Cardiac muscle cell (in vitro differentiated cells and primary cell): ENCODE data around the gene PARP6. TPM values are rescaled to one million over a fixed set of nuclear protein-coding genes. Genes with fewer than 3 reads are reported as not detected.
A peak's percentile ranks its signal among the peaks of the same experiment; 100 is the strongest.

Source experiments
- DNase-seq, 2 donors: peaks; one replicate each; pipeline versions ENCODE4 v3.0.0 to v3.0.0-alpha.2; 2010 to 2017; ENCODE audit warnings: low read depth in 1 of 2, low spot score in 1 of 2
- H3K27ac ChIP-seq: fragments of 200-600 bp; sonication (generic); 2 replicates; pipeline ENCODE4 v1.5.1; 2016
- H3K27me3 ChIP-seq: fragments of 200-600 bp; sonication (generic); 2 replicates; pipeline ENCODE4 v1.6.0; 2016; ENCODE audit warnings: control low read depth
- H3K36me3 ChIP-seq: fragments of 200-600 bp; sonication (generic); 2 replicates; pipeline ENCODE4 v1.5.1; 2016; ENCODE audit warnings: control low read depth
- H3K4me1 ChIP-seq: fragments of 200-600 bp; sonication (generic); 2 replicates; pipeline ENCODE4 v1.8.1; 2017; ENCODE audit warnings: low read depth, mild to moderate bottlenecking, mixed run types
- H3K4me3 ChIP-seq: fragments of 200-600 bp; sonication (generic); 2 replicates; pipeline ENCODE4 v1.5.1; 2016; ENCODE audit warnings: mild to moderate bottlenecking
- H3K9me3 ChIP-seq: fragments of 200-600 bp; sonication (generic); 2 replicates; pipeline ENCODE4 v1.5.1; 2017; ENCODE audit warnings: low read depth, mild to moderate bottlenecking, control low read depth
- polyA plus RNA-seq: library from polyadenylated mRNA; unstranded; fragments of >200 nt; fragmentation: Nextera tagmentation; extraction: Ambion mirVana; gene quantifications from 2 replicates; pipeline ENCODE4 v1.2.1, GENCODE V29; 2016
- total RNA-seq: library from RNA; depleted of rRNA; stranded (reverse); fragments of >200 nt; gene quantifications from 2 replicates; pipeline ENCODE4 v1.2.3, GENCODE V29; 2016
- TF ChIP-seq, protein P1 (sequence below): IDR thresholded peaks from 2 replicates; pipeline ENCODE4 v1.5.1; 2012; ENCODE audit warnings: low read depth, mild to moderate bottlenecking, low read length

PARP6 gene
- total and polyA plus RNA-seq, 2 experiments from 2014 or later = 41.9 to 72.8 TPM

DNA sequence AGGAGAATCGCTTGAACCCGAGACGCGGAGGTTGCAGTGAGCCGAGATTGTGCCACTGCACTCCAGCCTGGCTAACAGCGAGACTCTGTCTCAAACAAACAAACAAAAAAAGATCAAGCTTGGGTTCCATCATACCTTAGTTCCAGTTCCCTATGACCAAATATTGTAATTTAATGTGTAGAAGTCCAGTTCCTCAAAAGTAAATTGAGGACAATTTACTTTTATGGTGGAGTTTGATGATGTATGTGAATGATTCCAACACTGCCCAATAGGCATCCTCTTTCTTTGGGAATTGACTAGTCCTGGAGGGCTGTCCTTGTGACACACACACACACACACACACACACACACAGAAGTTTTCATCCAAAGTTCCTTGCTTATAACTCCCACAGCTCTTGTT, 38.6 kb downstream of the PARP6 start:
- Histone ChIP-seq H3K27me3 (no peaks in the 10 kb centered on the region), H3K36me3 (no peaks in the 10 kb centered on the region), H3K27ac (no peak overlapping the region), H3K4me1 (peaks cover 16% of the 10 kb centered on the region), H3K9me3 (no peaks in the 10 kb centered on the region), H3K4me3 (no peak overlapping the region)
- TF ChIP-seq, protein P1, sequence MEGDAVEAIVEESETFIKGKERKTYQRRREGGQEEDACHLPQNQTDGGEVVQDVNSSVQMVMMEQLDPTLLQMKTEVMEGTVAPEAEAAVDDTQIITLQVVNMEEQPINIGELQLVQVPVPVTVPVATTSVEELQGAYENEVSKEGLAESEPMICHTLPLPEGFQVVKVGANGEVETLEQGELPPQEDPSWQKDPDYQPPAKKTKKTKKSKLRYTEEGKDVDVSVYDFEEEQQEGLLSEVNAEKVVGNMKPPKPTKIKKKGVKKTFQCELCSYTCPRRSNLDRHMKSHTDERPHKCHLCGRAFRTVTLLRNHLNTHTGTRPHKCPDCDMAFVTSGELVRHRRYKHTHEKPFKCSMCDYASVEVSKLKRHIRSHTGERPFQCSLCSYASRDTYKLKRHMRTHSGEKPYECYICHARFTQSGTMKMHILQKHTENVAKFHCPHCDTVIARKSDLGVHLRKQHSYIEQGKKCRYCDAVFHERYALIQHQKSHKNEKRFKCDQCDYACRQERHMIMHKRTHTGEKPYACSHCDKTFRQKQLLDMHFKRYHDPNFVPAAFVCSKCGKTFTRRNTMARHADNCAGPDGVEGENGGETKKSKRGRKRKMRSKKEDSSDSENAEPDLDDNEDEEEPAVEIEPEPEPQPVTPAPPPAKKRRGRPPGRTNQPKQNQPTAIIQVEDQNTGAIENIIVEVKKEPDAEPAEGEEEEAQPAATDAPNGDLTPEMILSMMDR = no peak
- DNase-seq = no peak

DNA sequence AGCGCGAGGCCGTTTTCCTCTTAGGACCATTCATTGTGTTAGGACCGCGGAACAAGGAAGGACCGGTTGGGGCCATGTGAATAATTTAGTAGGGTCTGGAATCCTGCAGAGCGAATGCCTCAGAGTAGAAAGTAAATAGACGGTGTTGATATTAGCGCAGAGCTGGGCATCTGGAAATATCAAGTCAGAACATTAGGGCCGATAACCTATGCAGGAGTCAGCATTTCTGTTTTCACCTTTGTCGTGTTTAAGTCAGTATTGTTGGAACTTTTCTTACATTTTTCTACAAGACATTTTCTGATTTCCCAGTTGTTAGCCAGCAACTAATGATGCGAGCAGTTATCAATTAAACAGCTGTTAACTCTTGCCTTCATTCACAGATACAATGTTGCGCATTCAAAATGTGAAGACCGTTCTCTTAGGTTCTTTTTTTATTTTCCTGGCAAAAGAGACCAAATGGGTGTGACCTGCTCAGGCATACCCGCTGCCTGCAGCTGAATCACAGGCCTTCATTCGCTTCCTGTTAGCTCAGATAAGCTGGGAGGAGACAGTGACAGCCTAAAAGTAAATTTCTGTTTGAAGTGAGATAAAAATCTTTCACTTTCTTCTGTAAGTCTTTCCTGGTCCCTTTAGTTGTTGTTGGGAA, 40.4 kb downstream of the PARP6 start:
- Histone ChIP-seq H3K36me3 (no peaks in the 10 kb centered on the region), H3K9me3 (no peaks in the 10 kb centered on the region), H3K4me3 (peak overlapping the region; percentile 76), H3K4me1 (peaks cover 32% of the 10 kb centered on the region), H3K27me3 (no peaks in the 10 kb centered on the region), H3K27ac (peak overlapping the region; percentile 70)
- DNase-seq = peak; percentile 9 to 80
- TF ChIP-seq, protein P1 = no peak

DNA sequence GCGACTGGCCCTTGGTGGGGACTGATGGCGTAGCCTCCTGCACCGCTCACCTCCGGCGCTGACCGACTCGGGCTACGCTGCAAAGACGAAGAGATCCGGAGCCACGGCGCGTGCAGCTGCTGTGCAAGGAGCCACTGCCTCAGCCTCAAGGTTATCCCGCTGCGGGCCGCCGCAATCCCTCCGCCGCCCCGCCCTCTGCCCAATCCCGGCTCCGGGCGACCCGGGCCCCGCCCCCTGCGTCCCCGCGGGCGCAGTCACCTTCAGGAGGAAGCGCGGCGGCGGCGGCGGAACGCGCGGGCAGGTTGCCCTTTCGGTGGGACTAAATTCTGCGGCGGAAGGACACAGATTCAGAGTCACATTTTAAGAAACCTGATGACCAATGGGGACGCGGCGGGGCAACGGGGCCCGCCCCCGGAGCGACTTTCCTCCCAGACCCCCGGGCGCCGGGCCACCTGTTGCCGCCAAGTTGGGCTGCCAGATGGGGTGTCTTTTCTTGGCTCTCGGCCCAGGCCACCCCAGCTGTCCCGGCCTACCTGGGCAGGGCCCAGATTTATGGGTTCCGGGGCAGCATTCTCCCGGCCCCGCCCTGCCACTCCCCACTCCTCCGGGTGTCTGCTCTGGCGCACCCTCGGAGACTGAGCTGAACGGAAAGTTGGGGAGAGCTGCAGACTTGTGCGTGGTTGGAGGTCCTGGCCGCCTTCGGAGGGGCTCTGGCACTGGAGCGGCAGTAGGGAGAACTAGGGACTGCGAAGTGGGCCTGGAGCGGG, 41.1 kb downstream of the PARP6 start, which contains the start of gene PKM:
Gene PKM (minus strand): TSS at position 125 of the 767 bp plus-strand sequence. CDS start 12,093 bp downstream, outside the sequence.
- peaks cover 39% of the 10 kb centered on the region for H3K4me1 ChIP-seq
- TF ChIP-seq, protein P1 = no peak

DNA sequence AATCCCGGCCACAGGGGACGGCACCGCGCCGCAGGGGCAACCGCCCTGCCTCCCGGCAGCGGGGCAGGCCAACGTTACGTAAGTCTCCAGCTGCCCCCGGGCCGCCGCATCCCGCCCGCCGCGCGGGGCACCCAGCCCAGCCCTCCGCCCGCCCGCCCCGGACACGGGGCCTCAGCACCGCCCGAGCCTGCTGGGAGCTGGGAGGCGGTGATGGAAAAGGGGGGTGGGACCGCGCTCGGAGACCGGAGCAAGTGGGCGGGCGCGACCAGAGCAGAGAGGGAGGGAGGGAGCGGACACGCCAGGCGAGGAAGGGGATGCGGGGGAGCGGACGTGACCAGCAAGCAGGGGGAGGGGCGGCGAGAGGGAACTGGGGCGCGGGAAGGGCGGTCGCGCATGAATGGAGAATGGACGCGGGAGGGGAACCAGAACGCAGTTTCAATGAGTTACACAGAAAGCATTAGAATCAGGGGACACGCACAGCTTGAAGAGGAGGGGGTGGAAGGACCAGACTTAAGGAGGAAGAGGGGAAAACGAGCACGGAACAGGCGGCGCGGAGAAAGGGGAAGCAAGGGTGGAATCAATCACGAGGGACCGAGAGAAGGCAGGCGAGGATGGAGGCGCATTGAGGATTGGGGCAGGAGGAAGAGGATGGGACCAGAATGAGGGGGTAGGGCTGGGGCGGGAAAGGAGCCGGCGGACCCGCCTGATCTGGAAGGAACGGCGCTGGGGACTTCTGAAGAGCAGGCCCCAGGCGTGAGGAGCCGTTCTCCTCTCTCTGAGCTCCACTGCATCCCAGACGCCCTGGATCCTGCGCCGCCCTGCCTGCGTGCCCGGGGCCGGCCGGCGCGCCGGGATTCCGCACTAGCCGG, 41.9 kb downstream of the PARP6 start:
- H3K27ac ChIP-seq = peak overlapping the region; percentile 63
- H3K27me3 ChIP-seq = no peaks in the 10 kb centered on the region
- H3K4me3 ChIP-seq = peak overlapping the region; percentile 76
- H3K36me3 ChIP-seq = no peaks in the 10 kb centered on the region
- peak; percentile 95 to 96 for DNase-seq
- H3K4me1 ChIP-seq = peaks cover 47% of the 10 kb centered on the region
- TF ChIP-seq, protein P1 = no peak
- no peaks in the 10 kb centered on the region for H3K9me3 ChIP-seq

More for the DNA sequence above, 41.1 kb downstream of the PARP6 start, which contains the start of gene PKM:
- Histone ChIP-seq H3K9me3 (no peaks in the 10 kb centered on the region), H3K4me3 (peak within 1 kb of the TSS; percentile 76), H3K27ac (peak within 1 kb of the TSS; percentile 70), H3K27me3 (no peaks in the 10 kb centered on the region), H3K36me3 (no peaks in the 10 kb centered on the region)
- peak; percentile 98 to 99 for DNase-seq

DNA sequence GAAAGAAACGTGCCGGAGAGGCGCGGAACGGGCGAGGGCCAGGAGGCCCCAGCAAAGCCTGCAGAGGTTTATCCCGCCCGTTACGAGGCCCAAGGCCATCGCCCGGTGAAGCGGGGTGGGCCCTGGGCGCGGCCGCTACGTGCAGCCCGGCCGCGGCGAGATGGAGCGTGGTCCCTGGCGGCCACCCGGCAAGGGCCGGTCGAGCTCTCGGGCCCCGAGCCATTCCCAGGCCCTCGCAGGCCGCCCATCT, 42.5 kb downstream of the PARP6 start:
- H3K27me3 ChIP-seq = no peaks in the 10 kb centered on the region
- peak overlapping the region; percentile 63 for H3K27ac ChIP-seq
- peak overlapping the region; percentile 76 for H3K4me3 ChIP-seq
- no peaks in the 10 kb centered on the region for H3K36me3 ChIP-seq
- peaks cover 50% of the 10 kb centered on the region for H3K4me1 ChIP-seq
- DNase-seq = no peak
- no peaks in the 10 kb centered on the region for H3K9me3 ChIP-seq
- TF ChIP-seq, protein P1 = no peak
